ENCODE data around the gene TMEM198. TPM values are rescaled to one million over a fixed set of nuclear protein-coding genes. Genes with fewer than 3 reads are reported as not detected.

Gene TMEM198
- total RNA-seq, 4 donors from 2014 or later, result 1.1 to 4.4 (median 1.2) TPM; not detected in 1

DNA sequence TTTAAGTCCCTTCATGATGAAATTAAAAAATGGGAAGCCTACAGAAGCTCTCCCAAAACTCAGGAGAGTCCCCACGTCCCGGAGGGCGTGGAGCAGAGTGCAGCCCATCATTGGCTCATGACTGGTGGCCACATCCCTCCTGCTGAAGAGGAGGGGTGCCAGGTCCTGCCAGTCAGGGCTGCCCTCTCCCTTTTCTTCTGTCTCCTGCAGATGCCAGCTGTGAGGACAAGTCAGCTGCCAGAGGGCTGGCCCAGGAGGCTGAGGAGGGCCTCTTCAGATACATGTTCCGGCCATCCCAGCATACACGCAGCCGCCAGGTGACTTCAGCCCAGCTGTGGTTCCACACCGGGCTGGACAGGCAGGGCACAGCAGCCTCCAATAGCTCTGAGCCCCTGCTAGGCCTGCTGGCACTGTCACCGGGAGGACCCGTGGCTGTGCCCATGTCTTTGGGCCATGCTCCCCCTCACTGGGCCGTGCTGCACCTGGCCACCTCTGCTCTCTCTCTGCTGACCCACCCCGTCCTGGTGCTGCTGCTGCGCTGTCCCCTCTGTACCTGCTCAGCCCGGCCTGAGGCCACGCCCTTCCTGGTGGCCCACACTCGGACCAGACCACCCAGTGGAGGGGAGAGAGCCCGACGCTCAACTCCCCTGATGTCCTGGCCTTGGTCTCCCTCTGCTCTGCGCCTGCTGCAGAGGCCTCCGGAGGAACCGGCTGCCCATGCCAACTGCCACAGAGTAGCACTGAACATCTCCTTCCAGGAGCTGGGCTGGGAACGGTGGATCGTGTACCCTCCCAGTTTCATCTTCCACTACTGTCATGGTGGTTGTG lies 30.9 kb downstream of the TMEM198 start:
- Histone ChIP-seq H3K36me3 (no peaks in the 10 kb centered on the region), H3K27me3 (peaks cover 40% of the 10 kb centered on the region), H3K27ac (no peak overlapping the region), H3K4me3 (no peak overlapping the region), H3K9me3 (no peaks in the 10 kb centered on the region), H3K4me1 (peaks cover 3 to 17% (median 7%) of the 10 kb centered on the region in 4 donors)
- no peak for TF ChIP-seq CTCF (IDR thresholded peaks at IDR 0.05)
- DNase-seq, result no peak
- WGBS, 2 donors (ENCODE audit: low coverage in 1 of 2), result 40 to 81% methylated on average over 1 to 21 of the region's 22 CpGs
- in situ Hi-C loops (cut with MboI; ENCODE audit: low pct_ligation_motif_present in 1 of 4, low pct_unique_long_range_greater_than_20kb in 1 of 4, low sequenced_read_pairs in 3 of 4) (no loop called here), intact Hi-C loops (cut with DNase I; ENCODE audit: low total_unique reads) (no loop called here)

- TF ChIP-seq POLR2A (IDR thresholded peaks at IDR 0.05) (no peak), EP300 (IDR thresholded peaks at IDR 0.05; ENCODE audit: low read depth) (no peak)
- H3K36me3 ChIP-seq, result no peaks in the 10 kb centered on the region
- no peak overlapping the region for H3K27ac ChIP-seq
- intact Hi-C loops (cut with DNase I; ENCODE audit: low total_unique reads), result no loop called here
- no peaks in the 10 kb centered on the region for H3K9me3 ChIP-seq
- in situ Hi-C loops (cut with MboI; ENCODE audit: low pct_ligation_motif_present in 1 of 4, low pct_unique_long_range_greater_than_20kb in 1 of 4, low sequenced_read_pairs in 3 of 4), result no loop called here
- no peak for DNase-seq
- 85 to 86% methylated on average over 2 to 6 of the region's 6 CpGs for WGBS, 2 donors (ENCODE audit: low coverage in 1 of 2)
- peaks cover 0 to 6% (median 4%) of the 10 kb centered on the region in 4 donors for H3K4me1 ChIP-seq
- H3K27me3 ChIP-seq, result peaks cover 30% of the 10 kb centered on the region
- no peak overlapping the region for H3K4me3 ChIP-seq
Measured at GRCh38 chr2:219575566-219576504, 32.0 kb downstream of the TMEM198 start.

- H3K4me1 ChIP-seq, result peaks cover 0 to under 1% (median 0%) of the 10 kb centered on the region in 4 donors
- H3K4me3 ChIP-seq, result no peak overlapping the region
- peaks cover 22% of the 10 kb centered on the region for H3K27me3 ChIP-seq
- in situ Hi-C loops (cut with MboI; ENCODE audit: low pct_ligation_motif_present in 1 of 4, low pct_unique_long_range_greater_than_20kb in 1 of 4, low sequenced_read_pairs in 3 of 4) (no loop called here), intact Hi-C loops (cut with DNase I; ENCODE audit: low total_unique reads) (no loop called here)
- DNase-seq, result no peak
- H3K36me3 ChIP-seq, result no peaks in the 10 kb centered on the region
- H3K9me3 ChIP-seq, result no peaks in the 10 kb centered on the region
- TF ChIP-seq EP300 (IDR thresholded peaks at IDR 0.05; ENCODE audit: low read depth), result no peak
- no peak overlapping the region for H3K27ac ChIP-seq
- 35 to 41% methylated on average over 4 to 15 of the region's 15 CpGs for WGBS, 2 donors (ENCODE audit: low coverage in 1 of 2)
Measured at GRCh38 chr2:219576505-219577388, 32.9 kb downstream of the TMEM198 start.

DNA sequence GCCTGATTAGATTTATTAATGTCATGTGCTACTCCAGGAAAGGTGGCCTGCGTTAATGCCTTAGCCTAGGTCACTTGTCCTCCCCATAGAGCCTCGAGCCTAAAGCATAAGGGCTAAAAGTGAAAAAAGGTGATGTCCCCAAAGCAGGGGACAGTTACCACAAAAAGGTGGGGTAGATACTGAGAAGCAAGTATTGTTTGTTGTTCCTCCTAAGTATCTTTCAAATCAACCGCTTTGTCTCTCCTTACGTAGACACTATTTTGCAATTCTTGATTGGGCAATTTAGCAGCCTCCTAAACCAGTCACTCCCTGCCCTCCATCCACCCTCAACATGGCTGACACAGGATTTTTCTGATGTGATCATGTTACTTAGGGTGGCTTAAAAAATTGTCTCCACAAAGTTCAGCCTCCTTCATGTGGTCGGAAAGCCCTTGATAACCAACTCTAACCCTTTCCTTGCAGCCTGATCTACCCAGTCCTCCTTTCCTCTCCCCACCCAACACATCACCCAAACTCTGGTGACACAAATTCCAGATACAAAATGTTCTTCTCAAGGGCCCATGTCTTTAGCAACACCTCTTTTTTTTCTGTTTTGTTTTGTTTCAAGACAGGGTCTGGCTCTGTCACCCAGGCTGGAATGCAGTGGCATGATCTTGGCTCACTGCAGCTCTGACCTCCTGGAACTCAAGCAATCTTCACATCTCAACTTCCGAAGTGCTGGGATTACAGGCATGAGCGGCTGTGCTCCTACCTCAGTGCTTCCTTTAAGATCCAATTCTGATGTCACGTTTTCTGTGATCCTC lies 35.2 kb downstream of the TMEM198 start:
- no peaks in the 10 kb centered on the region for H3K4me1 ChIP-seq
- H3K4me3 ChIP-seq, result no peak overlapping the region
- H3K27me3 ChIP-seq, result peaks cover 10% of the 10 kb centered on the region
- in situ Hi-C loops (cut with MboI; ENCODE audit: low pct_ligation_motif_present in 1 of 4, low pct_unique_long_range_greater_than_20kb in 1 of 4, low sequenced_read_pairs in 3 of 4), result no loop called here
- no peak for DNase-seq
- intact Hi-C loops (cut with DNase I; ENCODE audit: low total_unique reads), result no loop called here
- TF ChIP-seq POLR2A (IDR thresholded peaks at IDR 0.05), result no peak
- no peak for TF ChIP-seq POLR2AphosphoS5 (IDR thresholded peaks at IDR 0.05)
- TF ChIP-seq EP300 (IDR thresholded peaks at IDR 0.05; ENCODE audit: low read depth), result no peak
- no peak for TF ChIP-seq CTCF (IDR thresholded peaks at IDR 0.05)
- no peaks in the 10 kb centered on the region for H3K9me3 ChIP-seq
- no peak overlapping the region for H3K27ac ChIP-seq
- H3K36me3 ChIP-seq, result no peaks in the 10 kb centered on the region
- 81 to 85% methylated on average over 8 of the region's 8 CpGs for WGBS, 2 donors (ENCODE audit: low coverage in 1 of 2)
